ENCODE data around the gene RTN3. TPM values are rescaled to one million over a fixed set of nuclear protein-coding genes. Genes with fewer than 3 reads are reported as not detected.
"Not testable (repeated sequence)": the region's sequence is repeated elsewhere in the genome, so short reads cannot be mapped to it uniquely, and the experiment has no call there.

Gene RTN3
- total RNA-seq, 2 donors from 2014 or later = 121 to 124 TPM

- ATAC-seq = no peak
- no peak for DNase-seq
- intact Hi-C loops (cut with DNase I, micrococcal nuclease) = no loop called here
Observed at GRCh38 chr11:63673579-63673978, 7.7 kb upstream of the RTN3 start.

- no peak for ATAC-seq
- DNase-seq = no peak
- intact Hi-C loops (cut with DNase I, micrococcal nuclease) = no loop called here
Observed at GRCh38 chr11:63680834-63681320, 423 bp upstream of the RTN3 start.

DNA sequence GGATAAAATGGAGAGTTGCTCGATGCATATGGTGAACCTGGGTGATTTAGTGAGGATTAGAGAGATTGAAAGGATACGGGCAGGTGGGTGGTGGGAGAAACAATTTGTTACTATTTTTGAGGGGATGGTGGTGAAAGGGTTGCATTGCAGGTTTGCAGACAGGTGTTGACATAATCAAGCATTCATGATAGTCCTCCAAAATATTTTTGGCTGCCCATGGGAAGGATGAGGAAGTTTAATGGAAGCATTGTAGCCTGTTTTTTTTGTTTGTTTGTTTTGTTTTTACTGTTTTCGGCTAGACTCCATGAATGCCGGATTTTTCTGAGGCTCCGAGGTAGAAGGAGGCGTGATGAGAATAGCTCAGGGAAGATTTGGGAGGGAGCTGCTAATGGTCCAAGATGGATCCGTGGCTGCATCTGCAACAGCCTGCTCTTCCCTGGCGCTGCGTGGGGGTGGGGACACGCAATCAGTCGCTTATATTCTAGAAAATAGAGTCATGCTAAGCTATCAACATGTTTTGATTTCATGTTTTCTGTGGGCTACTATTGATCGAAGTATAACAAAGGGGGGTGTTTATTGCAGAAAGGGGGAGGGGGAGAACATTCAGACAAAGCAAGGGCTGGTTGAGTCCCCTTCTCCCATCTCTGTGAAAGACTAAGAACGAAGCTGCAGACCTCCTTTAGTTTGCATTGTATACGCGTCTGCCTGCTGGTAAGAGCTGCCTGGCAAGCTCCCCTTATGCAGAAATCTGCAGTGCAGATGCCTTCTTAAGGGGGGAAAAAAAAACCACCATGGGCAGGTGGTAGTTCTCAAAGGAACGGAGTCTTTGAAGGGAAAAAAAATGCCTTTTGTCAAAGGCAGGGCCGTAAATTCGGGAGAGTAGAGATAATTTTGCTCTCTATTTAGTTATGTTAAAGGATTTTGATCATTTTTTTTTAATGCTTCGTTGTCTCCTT is 1.0 kb downstream of the RTN3 start:
- ATAC-seq = peak; percentile 38
- DNase-seq = peak in 1 of 2 donors; percentile 64
- intact Hi-C loops (cut with DNase I, micrococcal nuclease) = no loop called here

DNA sequence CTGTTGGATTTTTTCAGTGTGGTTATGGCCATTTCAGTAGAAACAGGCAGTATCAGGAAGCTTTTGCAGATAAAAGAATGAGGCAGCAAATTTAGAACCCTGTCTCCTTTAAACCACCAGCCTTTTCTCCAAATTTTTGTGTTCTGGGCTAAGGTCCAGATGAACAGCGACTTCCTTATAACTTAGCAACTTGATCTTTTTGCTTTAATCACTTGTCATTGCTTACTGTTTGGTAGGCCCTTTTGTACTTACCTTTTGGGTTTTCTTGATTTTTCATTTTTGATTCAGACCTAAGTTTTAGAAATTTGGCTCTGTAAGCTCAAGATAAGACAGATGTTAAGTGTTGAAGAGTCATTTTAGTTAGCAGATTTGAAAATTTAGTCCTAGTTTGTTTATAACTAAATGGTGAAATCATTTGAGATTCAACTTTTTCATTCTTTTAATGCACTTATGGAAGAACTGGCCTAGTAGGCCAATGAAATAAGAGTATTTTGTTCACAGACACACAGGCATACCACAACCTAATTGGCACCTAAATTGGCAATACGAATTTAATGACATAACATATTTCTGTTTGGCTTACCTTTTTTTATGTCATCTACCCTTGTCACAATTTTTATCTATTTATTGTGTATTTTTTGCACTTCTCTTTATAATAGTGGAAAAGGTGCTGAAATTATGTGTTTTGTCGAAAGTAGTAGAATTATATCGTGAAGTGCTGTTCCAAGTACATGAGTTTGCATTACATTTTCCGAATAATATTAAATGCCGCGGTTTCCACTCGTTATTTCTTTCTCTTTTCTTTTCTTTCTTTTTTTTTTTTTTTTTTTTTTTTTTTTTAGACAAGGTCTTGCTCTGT is 2.1 kb downstream of the RTN3 start:
- DNase-seq (no peak), ATAC-seq (peak; percentile 11)
- intact Hi-C loops (cut with DNase I, micrococcal nuclease) = no loop called here

DNA sequence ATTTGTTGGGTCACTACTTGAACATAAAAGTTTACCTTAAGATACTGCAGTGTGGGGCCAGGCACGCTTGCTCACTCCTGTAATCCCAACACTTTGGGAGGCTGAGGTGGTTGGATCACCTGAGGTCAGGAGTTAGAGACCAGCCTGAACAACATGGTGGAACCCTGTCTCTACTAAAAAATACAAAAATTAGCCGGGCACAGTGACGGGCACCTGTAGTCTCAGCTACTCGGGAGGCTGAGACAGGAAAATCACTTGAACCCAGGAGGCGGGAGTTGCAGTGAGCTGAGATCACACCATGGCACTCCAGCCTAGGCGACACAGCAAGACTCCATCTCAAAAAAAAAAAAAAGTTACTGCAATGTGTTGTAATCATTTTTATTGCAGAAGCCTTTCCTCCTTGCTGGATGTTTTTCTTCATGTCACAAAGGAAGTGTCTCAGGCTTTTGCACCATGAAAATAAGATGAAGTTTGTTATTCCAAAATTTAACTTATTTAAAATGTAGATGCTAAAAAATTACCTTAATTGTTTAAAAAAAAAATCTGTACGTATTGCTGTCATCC is 3.9 kb downstream of the RTN3 start:
- ATAC-seq; DNase-seq; intact Hi-C loops (cut with DNase I, micrococcal nuclease): not testable (repeated sequence)

DNA sequence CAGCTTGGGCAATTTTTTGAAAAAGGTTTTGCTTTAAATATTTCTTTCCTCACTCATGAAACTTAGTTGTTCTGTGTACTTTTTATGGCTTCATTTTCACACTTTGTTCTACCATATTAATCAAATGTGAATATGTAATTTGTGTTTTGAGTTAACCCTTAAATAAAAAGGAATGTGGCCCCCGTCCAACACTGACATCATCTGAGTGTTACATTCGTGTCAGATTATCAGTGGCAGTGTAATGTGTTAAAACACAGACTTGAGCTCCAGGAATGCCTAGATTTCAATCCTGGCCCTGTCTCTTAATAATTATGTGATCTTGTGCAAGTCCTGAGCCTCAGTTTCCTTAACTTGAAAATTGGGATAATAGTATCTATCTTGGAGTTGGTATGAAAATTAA is 5.6 kb downstream of the RTN3 start:
- ATAC-seq = no peak
- intact Hi-C loops (cut with DNase I, micrococcal nuclease) = no loop called here
- no peak for DNase-seq

DNA sequence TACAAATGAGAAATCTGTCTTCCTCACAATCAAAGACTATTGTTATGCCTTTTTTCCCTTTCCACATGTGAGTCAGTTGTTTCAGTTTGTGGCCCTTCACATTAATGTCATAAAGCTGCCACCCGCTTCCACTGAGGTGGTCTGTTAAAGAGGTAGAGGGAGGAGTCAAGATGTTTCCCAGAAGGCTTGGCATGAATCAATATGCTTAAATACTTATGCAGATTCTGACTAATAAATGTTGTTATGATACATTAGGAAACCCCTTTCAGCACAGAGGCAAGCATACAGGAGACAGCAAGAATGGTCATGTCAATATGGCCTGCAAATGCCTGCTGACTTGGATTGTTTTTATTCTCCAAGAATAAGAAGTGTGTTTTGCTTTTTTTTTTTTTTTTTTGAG is 6.5 kb downstream of the RTN3 start:
- DNase-seq (no peak), ATAC-seq (no peak)
- intact Hi-C loops (cut with DNase I, micrococcal nuclease) = no loop called here

- intact Hi-C loops (cut with DNase I, micrococcal nuclease) = no loop called here
Observed at GRCh38 chr11:63694596-63694995, 13.3 kb downstream of the RTN3 start.

GRCh38 chr11:63698976-63699733 is 17.9 kb downstream of the RTN3 start:
- ATAC-seq (peak; percentile 98), DNase-seq (no peak)
- intact Hi-C loops (cut with DNase I, micrococcal nuclease) = no loop called here

More at GRCh38 chr11:63694596-63694995, 13.3 kb downstream of the RTN3 start:
- no peak for ATAC-seq
- DNase-seq = no peak

GRCh38 chr11:63699896-63700295 is 18.6 kb downstream of the RTN3 start:
- intact Hi-C loops (cut with DNase I, micrococcal nuclease) = no loop called here
- ATAC-seq (no peak), DNase-seq (no peak)

- intact Hi-C loops (cut with DNase I, micrococcal nuclease) = no loop called here
- DNase-seq (no peak), ATAC-seq (no peak)
Observed at GRCh38 chr11:63705526-63705925, 24.2 kb downstream of the RTN3 start.

- no peak for ATAC-seq
- DNase-seq = no peak
- intact Hi-C loops (cut with DNase I, micrococcal nuclease) = no loop called here
Observed at GRCh38 chr11:63708764-63709163, 27.5 kb downstream of the RTN3 start.

GRCh38 chr11:63709336-63709884 is 28.1 kb downstream of the RTN3 start:
- no peak for DNase-seq
- ATAC-seq = no peak
- intact Hi-C loops (cut with DNase I, micrococcal nuclease) = no loop called here

DNA sequence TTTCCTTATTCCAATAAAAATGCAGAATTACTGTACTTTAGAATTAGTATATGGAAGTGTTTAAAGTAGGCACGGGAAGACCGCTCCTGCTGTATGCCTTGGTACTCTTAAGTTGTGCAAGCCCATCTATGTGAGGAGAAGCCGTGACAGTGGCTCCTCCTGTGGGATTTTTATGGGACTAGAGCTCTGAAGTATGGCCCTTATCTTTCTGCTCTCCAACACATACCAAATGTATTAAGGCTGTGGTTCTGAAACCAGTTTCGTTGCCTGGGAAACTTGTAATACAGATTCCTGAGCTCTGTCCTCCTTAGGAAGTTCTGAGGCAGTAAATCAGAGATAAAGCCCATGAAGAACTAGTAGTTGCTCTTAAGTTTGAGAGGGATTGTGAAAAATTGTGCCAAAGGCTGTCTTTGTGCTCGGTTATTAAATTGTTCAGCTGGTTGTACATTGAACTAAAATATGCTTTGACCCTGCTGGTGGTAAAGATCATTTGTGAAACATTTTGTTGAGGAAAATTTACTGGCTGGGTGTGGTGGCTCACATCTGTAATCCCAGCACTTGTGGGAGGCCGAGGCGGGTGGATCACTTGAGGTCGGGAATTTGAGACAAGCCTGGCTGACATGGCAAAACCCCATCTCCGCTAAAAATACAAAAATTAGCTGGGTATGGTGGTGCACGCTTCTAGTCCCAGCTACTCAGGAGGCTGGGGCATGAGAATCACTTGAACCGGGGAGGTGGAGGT is 29.3 kb downstream of the RTN3 start:
- ATAC-seq = peak; percentile 88
- intact Hi-C loops (cut with DNase I, micrococcal nuclease) = no loop called here
- DNase-seq = peak in 1 of 2 donors; percentile 13

- DNase-seq (no peak), ATAC-seq (no peak)
- intact Hi-C loops (cut with DNase I, micrococcal nuclease) = no loop called here
Observed at GRCh38 chr11:63711838-63712237, 30.5 kb downstream of the RTN3 start.

DNA sequence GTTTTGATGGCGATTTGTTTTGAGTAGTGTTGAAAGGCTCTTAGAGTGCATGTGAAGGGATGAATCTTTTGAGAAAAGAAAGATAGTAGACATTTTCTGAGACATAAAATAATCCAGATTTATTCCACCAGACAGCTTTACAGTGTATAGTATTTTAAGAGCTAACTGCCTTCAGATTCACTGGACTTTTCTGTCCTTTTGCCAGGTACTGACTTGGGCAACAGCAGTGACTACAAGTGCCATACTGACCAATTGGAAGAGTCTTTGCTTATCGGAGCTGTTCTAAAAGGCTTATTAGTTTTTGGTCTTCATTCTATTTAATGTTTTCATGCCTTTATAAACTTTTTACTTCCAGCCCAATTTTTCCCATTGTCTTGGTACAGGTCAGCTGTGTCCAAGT is 32.5 kb downstream of the RTN3 start:
- DNase-seq (no peak), ATAC-seq (no peak)
- intact Hi-C loops (cut with DNase I, micrococcal nuclease) = no loop called here

DNA sequence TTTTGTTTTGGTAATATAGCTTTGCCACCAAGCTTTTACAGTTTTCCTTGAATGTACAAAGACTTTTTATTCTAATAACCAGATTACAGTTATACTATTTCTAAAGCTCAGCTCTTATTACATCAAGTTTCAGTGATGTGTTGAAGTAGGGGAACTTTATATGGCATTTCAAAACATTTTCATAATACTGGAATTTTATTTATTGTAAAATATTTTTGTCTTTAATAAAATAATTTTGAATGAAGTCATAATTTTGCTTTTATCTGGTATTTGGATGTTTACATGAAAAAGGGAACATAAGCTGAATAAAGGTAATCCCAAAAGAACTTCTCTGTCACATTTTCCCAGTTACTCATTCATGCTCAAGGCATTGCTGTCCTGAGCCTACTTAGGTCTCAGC is 34.7 kb downstream of the RTN3 start:
- DNase-seq (no peak), ATAC-seq (no peak)
- intact Hi-C loops (cut with DNase I, micrococcal nuclease) = no loop called here

DNA sequence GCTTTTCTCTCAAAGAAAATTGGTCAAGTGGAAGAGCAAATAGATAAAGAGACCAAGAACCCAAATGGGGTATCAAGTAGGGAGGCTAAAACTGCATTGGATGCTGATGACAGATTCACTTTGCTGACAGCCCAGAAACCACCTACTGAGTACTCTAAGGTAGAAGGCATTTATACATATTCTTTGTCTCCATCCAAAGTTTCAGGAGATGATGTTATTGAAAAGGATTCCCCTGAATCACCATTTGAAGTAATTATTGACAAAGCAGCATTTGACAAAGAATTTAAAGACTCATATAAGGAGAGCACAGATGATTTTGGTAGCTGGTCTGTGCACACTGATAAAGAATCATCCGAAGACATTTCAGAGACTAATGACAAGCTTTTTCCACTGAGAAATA is 37.7 kb downstream of the RTN3 start:
- ATAC-seq = no peak
- no peak for DNase-seq
- intact Hi-C loops (cut with DNase I, micrococcal nuclease) = no loop called here
